Glutamatergic neuron (in vitro differentiated cells): Measurements from ENCODE around the gene KCTD13. TPM values are rescaled to one million over a fixed set of nuclear protein-coding genes. Genes with fewer than 3 reads are reported as not detected.

Source experiments
- DNase-seq: peaks from one replicate; pipeline ENCODE4 v3.0.0; 2022
- H3K27ac Mint-ChIP-seq: one replicate; pipeline ENCODE4 v1.8.0; 2020; ENCODE audit warnings: mild to moderate bottlenecking, mixed read lengths, inconsistent platforms; ENCODE audit not compliant: unreplicated experiment
- H3K27me3 Mint-ChIP-seq: one replicate; pipeline ENCODE4 v1.8.0; 2020; ENCODE audit warnings: mild to moderate bottlenecking, moderate library complexity, mixed read lengths, inconsistent platforms; ENCODE audit not compliant: unreplicated experiment
- H3K36me3 Mint-ChIP-seq: one replicate; pipeline ENCODE4 v1.8.0; 2020; ENCODE audit warnings: mild to moderate bottlenecking, mixed read lengths, inconsistent platforms; ENCODE audit not compliant: unreplicated experiment
- H3K4me1 Mint-ChIP-seq: one replicate; pipeline ENCODE4 v1.8.0; 2020; ENCODE audit warnings: mild to moderate bottlenecking, low read depth, mixed read lengths, inconsistent platforms; ENCODE audit not compliant: unreplicated experiment
- H3K4me3 Mint-ChIP-seq: one replicate; pipeline ENCODE4 v1.8.0; 2020; ENCODE audit warnings: mild to moderate bottlenecking, mixed read lengths, inconsistent platforms; ENCODE audit not compliant: unreplicated experiment
- H3K9me3 Mint-ChIP-seq: one replicate; pipeline ENCODE4 v1.8.0; 2020; ENCODE audit warnings: mild to moderate bottlenecking, moderate library complexity, mixed read lengths, inconsistent platforms; ENCODE audit not compliant: unreplicated experiment
- CTCF ChIP-seq: fragments of 200-600 bp; sonication (generic); IDR thresholded peaks from one replicate; pipeline ENCODE4 v1.5.0; 2021; ENCODE audit not compliant: partially characterized antibody, unreplicated experiment
- total RNA-seq: library from RNA; stranded (reverse); fragmentation: NEBNext Ultra II Directional; extraction: Animal tissue kit (Norgen Biotek cat#: 25700); gene quantifications from one replicate; pipeline ENCODE4 v1.2.1, GENCODE V29; 2021; ENCODE audit not compliant: unreplicated experiment

The KCTD13 gene
- total RNA-seq, 1 donor from 2014 or later: 18.4 TPM

- H3K36me3 Mint-ChIP-seq: peaks cover 4% of the 10 kb centered on the region
- H3K4me1 Mint-ChIP-seq: peaks cover 21% of the 10 kb centered on the region
- TF ChIP-seq CTCF: no peak
- H3K4me3 Mint-ChIP-seq: peak overlapping the region; percentile 92
- peaks cover 14% of the 10 kb centered on the region for H3K9me3 Mint-ChIP-seq
- H3K27ac Mint-ChIP-seq: peak overlapping the region; percentile 96
- DNase-seq: no peak
- H3K27me3 Mint-ChIP-seq: peaks cover 7% of the 10 kb centered on the region
Measured at GRCh38 chr16:29900888-29901606, 25.0 kb downstream of the KCTD13 start.

GRCh38 chr16:29900102-29900887 lies 25.7 kb downstream of the KCTD13 start, which contains the start of gene ASPHD1:
Gene ASPHD1, plus strand, starts transcription at chr16:29900488. Its CDS starts 484 bp downstream, at chr16:29900972.
- peak within 1 kb of the TSS; percentile 99 for H3K4me3 Mint-ChIP-seq
- peaks cover 14% of the 10 kb centered on the region for H3K9me3 Mint-ChIP-seq
- TF ChIP-seq CTCF: no peak
- peak; percentile 83 for DNase-seq
- H3K27ac Mint-ChIP-seq: peak within 1 kb of the TSS; percentile 96
- peaks cover 7% of the 10 kb centered on the region for H3K27me3 Mint-ChIP-seq
- peaks cover 21% of the 10 kb centered on the region for H3K4me1 Mint-ChIP-seq
- H3K36me3 Mint-ChIP-seq: peaks cover 4% of the 10 kb centered on the region

GRCh38 chr16:29899516-29900101 lies 26.4 kb downstream of the KCTD13 start, which contains the start of gene SEZ6L2:
Gene SEZ6L2, minus strand, starts transcription at chr16:29899550. Its CDS starts 531 bp downstream, at chr16:29899019.
- H3K36me3 Mint-ChIP-seq: peaks cover 4% of the 10 kb centered on the region
- peaks cover 21% of the 10 kb centered on the region for H3K4me1 Mint-ChIP-seq
- peaks cover 7% of the 10 kb centered on the region for H3K27me3 Mint-ChIP-seq
- peak; percentile 32 for TF ChIP-seq CTCF
- H3K4me3 Mint-ChIP-seq: peak within 1 kb of the TSS; percentile 99
- peak; percentile 91 for DNase-seq
- peak within 1 kb of the TSS; percentile 96 for H3K27ac Mint-ChIP-seq
- H3K9me3 Mint-ChIP-seq: peaks cover 14% of the 10 kb centered on the region

GRCh38 chr16:29898804-29899515 lies 27.1 kb downstream of the KCTD13 start:
- Mint-ChIP-seq H3K27ac (peak overlapping the region; percentile 94), H3K36me3 (peaks cover 4% of the 10 kb centered on the region), H3K4me1 (peaks cover 21% of the 10 kb centered on the region), H3K27me3 (peaks cover 7% of the 10 kb centered on the region), H3K9me3 (peaks cover 14% of the 10 kb centered on the region), H3K4me3 (peak overlapping the region; percentile 99)
- TF ChIP-seq CTCF: no peak
- peak; percentile 88 for DNase-seq
